A549 (cell line): Measurements from ENCODE around the gene RER1. TPM values are rescaled to one million over a fixed set of nuclear protein-coding genes. Genes with fewer than 3 reads are reported as not detected.

ENCODE experiments used
- ATAC-seq, 2 experiments: fragments of 200-7000 bp in 1 of 2; fragments of >200 bp in 1 of 2; cut with Nextera tagmentation in 1 of 2; cut with Tn5 transposase in 1 of 2; 3 replicates each; pipeline versions ENCODE4 v1.8.0 to v1.9.1; 2018 to 2020; ENCODE audit warnings: mild to moderate bottlenecking in 1 of 2, moderate library complexity in 1 of 2
- CTCF ChIA-PET: fragments of 300-600 bp; sonication (Branson Sonifier 250); formaldehyde crosslinking; extraction: SDS; loops from one replicate; lab custom pipeline; 2021; ENCODE audit warnings: antibody characterized with exemption, inconsistent platforms; lab: Yijun Ruan, JAX
- POLR2A ChIA-PET: fragments of 350-600 bp; formaldehyde crosslinking; extraction: SDS; loops from one replicate; lab custom pipeline; 2021; ENCODE audit warnings: antibody characterized with exemption, inconsistent platforms; lab: Yijun Ruan, JAX
- DNase-seq, 2 experiments: peaks; one replicate each; pipeline versions ENCODE4 v3.0.0 to v3.0.0-alpha.2; 2011 to 2016; ENCODE audit warnings: low read depth in 1 of 2, low spot score in 1 of 2
- FAIRE-seq: peaks from 2 replicates; lab custom pipeline; 2011; peaks lifted over from hg19 to GRCh38; lab: Jason Lieb, UNC
- H3K27ac ChIP-seq, 2 experiments: fragments of >200 bp; sonication (Bioruptor Twin); formaldehyde crosslinking; 3 replicates each; pipeline ENCODE4 v1.5.1; 2016 to 2017
- H3K4me1 ChIP-seq: fragments of >200 bp; sonication (Bioruptor Twin); formaldehyde crosslinking; 3 replicates; pipeline ENCODE4 v1.6.1; 2016
- H3K4me2 ChIP-seq: fragments of >200 bp; sonication (Bioruptor Twin); formaldehyde crosslinking; 3 replicates; pipeline ENCODE4 v1.6.1; 2016
- H3K4me3 ChIP-seq: fragments of >200 bp; sonication (Bioruptor Twin); formaldehyde crosslinking; 3 replicates; pipeline ENCODE4 v1.5.1; 2016
- H3K9me3 ChIP-seq: fragments of >200 bp; sonication (Bioruptor Twin); formaldehyde crosslinking; 3 replicates; pipeline ENCODE4 v1.6.1; 2016
- BCL3 ChIP-seq: fragments of >200 bp; sonication (Bioruptor Twin); formaldehyde crosslinking; IDR thresholded peaks from 3 replicates; pipeline ENCODE4 v1.6.1; 2016
- CTCF ChIP-seq: fragments of >200 bp; sonication (Bioruptor Twin); formaldehyde crosslinking; IDR thresholded peaks from 3 replicates; pipeline ENCODE4 v1.5.1; 2016
- FOSL2 ChIP-seq, 2 experiments: fragments of 450-650 bp in 1 of 2; fragments of >200 bp in 1 of 2; sonication (Bioruptor Twin) in 1 of 2; formaldehyde crosslinking; IDR thresholded peaks; 2 replicates each; pipeline versions ENCODE4 v1.5.0 to v1.6.1; 2016 to 2020; ENCODE audit warnings: mild to moderate bottlenecking in 1 of 2, moderate library complexity in 1 of 2
- MAFK ChIP-seq: fragments of 450-650 bp; IDR thresholded peaks from 2 replicates; pipeline ENCODE4 v1.6.1; 2014; ENCODE audit not compliant: partially characterized antibody
- POLR2AphosphoS2 ChIP-seq: conservative IDR thresholded peaks from 2 replicates; pipeline ENCODE4 v1.6.1; 2012; ENCODE audit warnings: low read length, improper control_type of control experiment, inconsistent platforms
- RAD21 ChIP-seq, 2 experiments: fragments of >200 bp in 1 of 2; sonication (Bioruptor Twin) in 1 of 2; formaldehyde crosslinking in 1 of 2; IDR thresholded peaks in 1 of 2; conservative IDR thresholded peaks in 1 of 2; 2 replicates in 1 of 2; 3 replicates in 1 of 2; pipeline ENCODE4 v1.6.1; 2012 to 2018; ENCODE audit warnings: inconsistent platforms in 1 of 2
- REST ChIP-seq: fragments of 200-600 bp; sonication (generic); IDR thresholded peaks from 2 replicates; pipeline ENCODE4 v1.6.1; 2016; ENCODE audit warnings: antibody characterized with exemption, mild to moderate bottlenecking, moderate library complexity
- RNF2 ChIP-seq: fragments of 200-600 bp; sonication (generic); IDR thresholded peaks from 2 replicates; pipeline ENCODE4 v1.6.1; 2016; ENCODE audit warnings: low read depth, mild to moderate bottlenecking, antibody characterized with exemption, moderate library complexity, borderline replicate concordance
- SMC3 ChIP-seq: fragments of >200 bp; sonication (Bioruptor Twin); formaldehyde crosslinking; IDR thresholded peaks from 3 replicates; pipeline ENCODE4 v1.6.1; 2018; ENCODE audit warnings: inconsistent platforms
- TFCP2L1 ChIP-seq: fragments of 250-450 bp; sonication (Bioruptor Pico); IDR thresholded peaks from 2 replicates; pipeline ENCODE4 v1.5.0; 2021; ENCODE audit warnings: mild to moderate bottlenecking
- WGBS: methylation state at CpG from one replicate; pipeline ENCODE4 v1.1.6; 2017; ENCODE audit errors: missing lambda C conversion rate; 5-methylcytosine and 5-hydroxymethylcytosine counted together
- polyA plus RNA-seq, 4 experiments: library from polyadenylated mRNA; depleted of rRNA in 3 of 4; stranded (reverse); fragments of >200 nt; fragmentation: RNase III in 1 of 4; extraction: RNeasy Plus Mini Kit Qiagen cat#74134 plus additional on column Dnase treatment in 1 of 4; gene quantifications; 2 replicates in 3 of 4; 3 replicates in 1 of 4; pipeline ENCODE4 v1.2.3, GENCODE V29; 2011 to 2017

RER1 gene
- polyA plus RNA-seq, 2 of the 4 experiments (the other 2 are of a cell fraction) = 72.3 to 213 TPM

GRCh38 chr1:2443277-2444137, 51.9 kb downstream of the RER1 start:
- Histone ChIP-seq H3K4me1 (peaks cover 27% of the 10 kb centered on the region), H3K4me3 (peak overlapping the region; percentile 44), H3K27ac (peak overlapping the region in 1 of 2 experiments; percentile 51; a peak in 3 of 6 replicates), H3K9me3 (no peaks in the 10 kb centered on the region), H3K4me2 (peak overlapping the region; percentile 93)
- CTCF ChIA-PET = interaction anchor here (0.9 to 6.8 kb wide), 18 partner anchors 9 to 103 kb away, joined by 3 to 51 read pairs (median 4); no protein-coding TSS in a partner anchor
- WGBS = 0% methylated on average over 4 of the region's 107 CpGs
- DNase-seq (no peak), FAIRE-seq (no peak), ATAC-seq (peak in 1 of 2 experiments; percentile 43; a peak in 3 of 6 replicates)
- POLR2A ChIA-PET = interaction anchor here (0.6 kb wide), 1 partner anchor 34 kb away, joined by 5 read pairs; no protein-coding TSS in a partner anchor
- no peak for TF ChIP-seq FOSL2 (IDR thresholded peaks at IDR 0.05)
- TF ChIP-seq FOSL2 (CRISPR knock-in tag; IDR thresholded peaks at IDR 0.05) = no peak
- peak; percentile 65 for TF ChIP-seq SMC3
- no peak for TF ChIP-seq BCL3
- TF ChIP-seq CTCF = peak; percentile 44
- TF ChIP-seq RAD21 (conservative IDR thresholded peaks at IDR 0.05 in 1 of 2, IDR thresholded peaks at IDR 0.05 in 1 of 2) = peak; percentile 47 to 66
- TF ChIP-seq MAFK = no peak
- no peak for TF ChIP-seq POLR2AphosphoS2

- Histone ChIP-seq H3K4me2 (peak overlapping the region; percentile 93), H3K4me3 (peak overlapping the region; percentile 44; the same call in 2 of the 3 replicates), H3K27ac (peak overlapping the region in 1 of 2 experiments; percentile 51; a peak in 3 of 6 replicates), H3K9me3 (no peaks in the 10 kb centered on the region), H3K4me1 (peaks cover 29% of the 10 kb centered on the region)
- TF ChIP-seq RNF2 = no peak
- no peak for TF ChIP-seq TFCP2L1
- 0 out of 3 replicates have a peak, but pooled peaks have one; percentile 1 for TF ChIP-seq CTCF
- TF ChIP-seq REST = no peak
- TF ChIP-seq RAD21 (conservative IDR thresholded peaks at IDR 0.05 in 1 of 2, IDR thresholded peaks at IDR 0.05 in 1 of 2) = peak in 1 of 2 experiments; percentile 9; a peak in 1 of 5 replicates
- ChIA-PET POLR2A (interaction anchor here (0.6 kb wide), 1 partner anchor 33 kb away, joined by 5 read pairs; no protein-coding TSS in a partner anchor), CTCF (interaction anchor here (0.9 to 6.8 kb wide), 17 partner anchors 8 to 102 kb away, joined by 3 to 51 read pairs (median 4); no protein-coding TSS in a partner anchor)
- WGBS = 69% methylated on average over 6 of the region's 27 CpGs
- FAIRE-seq (no peak), DNase-seq (no peak), ATAC-seq (no peak)
Measured at GRCh38 chr1:2444138-2444591, 52.5 kb downstream of the RER1 start.
